ENCODE measurements around the gene ZSWIM1.
"Not testable (repeated sequence)": the region's sequence is repeated elsewhere in the genome, so short reads cannot be mapped to it uniquely, and the experiment has no call there.

The ZSWIM1 gene

GRCh38 chr20:45925821-45926506 is 44.9 kb downstream of the ZSWIM1 start:
- no peak for DNase-seq (ENCODE audit: low read depth in 1 of 2, low spot score in 1 of 2)

- DNase-seq (ENCODE audit: low read depth in 1 of 2, low spot score in 1 of 2) = no peak
Measured at GRCh38 chr20:45926731-45927070, 45.7 kb downstream of the ZSWIM1 start.

- no peak for DNase-seq (ENCODE audit: low read depth in 1 of 2, low spot score in 1 of 2)
Measured at GRCh38 chr20:45927071-45927878, 46.2 kb downstream of the ZSWIM1 start.

DNA sequence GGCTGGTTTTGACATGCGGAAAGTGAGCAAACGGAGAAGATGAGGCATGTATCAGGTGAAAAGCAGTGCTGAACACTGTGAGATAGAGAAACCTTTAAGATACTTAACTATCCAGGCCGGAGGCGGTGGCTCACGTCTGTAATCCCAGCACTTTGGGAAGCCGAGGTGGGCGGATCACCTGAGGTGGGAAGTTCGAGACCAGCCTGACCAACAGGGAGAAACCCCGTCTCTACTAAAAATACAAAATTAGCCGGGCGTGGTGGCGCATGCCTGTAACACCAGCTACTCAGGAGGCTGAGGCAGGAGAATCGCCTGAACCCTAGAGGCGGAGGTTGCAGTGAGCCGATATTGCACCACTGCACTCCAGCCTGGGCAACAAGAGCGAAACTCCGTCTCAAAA is 50.7 kb downstream of the ZSWIM1 start:
- not testable (repeated sequence) for DNase-seq (ENCODE audit: low read depth in 1 of 2, low spot score in 1 of 2)

DNA sequence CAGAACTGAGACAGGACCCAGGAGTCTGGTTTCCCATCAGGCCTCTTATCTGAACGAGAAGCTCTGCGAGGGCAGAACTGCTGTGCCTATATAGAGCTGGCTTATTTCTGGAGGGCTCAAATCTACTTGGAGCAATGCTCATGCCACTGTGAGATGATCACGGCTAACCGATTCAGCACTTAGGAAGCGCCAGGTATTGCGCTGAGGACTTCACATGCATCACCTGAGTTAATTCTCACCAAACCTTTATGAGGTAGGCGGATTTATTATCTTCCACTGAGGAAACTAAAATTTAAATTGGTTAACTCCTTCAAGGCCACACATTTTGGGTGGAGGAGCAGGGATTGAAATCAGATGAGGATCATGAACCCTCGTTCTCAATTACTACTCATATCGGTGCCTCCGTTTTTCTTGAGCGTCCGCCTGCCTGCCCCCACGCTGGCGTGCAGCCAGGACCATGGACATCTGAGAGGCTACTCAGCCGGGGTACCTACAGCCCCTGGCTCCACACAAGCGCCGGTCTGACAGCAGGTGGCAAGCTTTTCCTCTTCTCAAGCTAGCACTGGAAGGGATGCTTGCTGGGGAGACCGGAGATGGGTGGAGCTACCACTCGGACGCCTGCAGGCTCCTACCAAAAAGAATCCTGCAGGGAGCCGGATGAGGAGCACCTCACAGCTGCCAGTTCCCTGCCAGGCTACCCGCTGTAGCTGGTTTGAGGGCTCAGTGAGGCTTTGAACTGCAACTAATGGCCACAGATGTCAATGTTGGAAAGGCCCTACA is 52.4 kb downstream of the ZSWIM1 start:
- DNase-seq (ENCODE audit: low read depth in 1 of 2, low spot score in 1 of 2) = peak; percentile 26 to 56

DNA sequence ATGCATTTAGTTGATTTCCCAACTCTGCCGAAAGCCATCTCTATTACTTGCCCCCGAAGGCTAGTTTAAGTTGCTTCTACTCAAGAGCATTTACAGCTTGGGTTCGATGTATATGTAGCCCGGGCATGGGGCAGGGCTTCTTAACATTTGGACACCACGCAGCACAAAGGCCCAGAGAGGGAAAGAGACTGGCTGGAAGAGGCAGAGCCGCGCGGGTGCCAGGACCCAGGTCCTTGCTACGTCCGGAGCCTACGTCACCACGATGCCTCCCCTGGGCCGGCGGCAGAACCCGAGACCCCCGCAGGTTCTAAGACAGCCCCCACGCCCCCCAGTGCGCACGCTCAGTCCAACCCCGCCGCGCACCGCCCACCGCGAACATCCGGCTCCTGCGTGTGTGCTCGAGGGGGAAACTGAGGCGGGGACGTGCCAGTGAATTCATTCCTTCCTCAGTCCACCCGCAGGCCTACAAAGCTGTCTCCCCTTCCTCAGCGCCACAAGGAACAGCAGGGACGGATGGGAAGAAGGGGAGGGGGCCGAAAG is 53.1 kb downstream of the ZSWIM1 start:
- DNase-seq (ENCODE audit: low read depth in 1 of 2, low spot score in 1 of 2) = no peak

Data from activated CD4-positive, alpha-beta T cell treated with anti-CD3 and anti-CD28 coated beads, Interleukin-2, amount 50 U/mL, for 24 hours (primary cell).